Left lung (tissue), 10 donors: ENCODE measurements around the gene SNAP47. TPM values are rescaled to one million over a fixed set of nuclear protein-coding genes. Genes with fewer than 3 reads are reported as not detected.

ENCODE experiments used
- ATAC-seq: fragments of 200-7000 bp; cut with Tn5 transposase; one replicate; pipeline ENCODE4 v1.9.1; 2020; ENCODE audit warnings: moderate library complexity
- DNase-seq, 4 donors: peaks; one replicate each; pipeline ENCODE4 v3.0.0-alpha.2; 2013 to 2020
- H3K27ac ChIP-seq, 2 donors: fragments of 200-600 bp; sonication (generic) in 1 of 2; one replicate each; pipeline versions ENCODE4 v1.5.0 to v1.8.0; 2020 to 2021
- H3K27me3 ChIP-seq, 2 donors: fragments of 200-600 bp; sonication (generic) in 1 of 2; one replicate each; pipeline versions ENCODE4 v1.5.0 to v1.8.0; 2020 to 2021
- H3K36me3 ChIP-seq, 2 donors: fragments of 200-600 bp; sonication (generic) in 1 of 2; one replicate each; pipeline versions ENCODE4 v1.5.0 to v1.8.0; 2020 to 2021
- H3K4me1 ChIP-seq, 2 donors: fragments of 200-600 bp; one replicate each; pipeline ENCODE4 v1.8.0; 2021
- H3K4me3 ChIP-seq, 2 donors: fragments of 200-600 bp; sonication (generic) in 1 of 2; one replicate each; pipeline versions ENCODE4 v1.5.0 to v1.8.0; 2020 to 2021; ENCODE audit warnings: mild to moderate bottlenecking in 1 of 2
- H3K9me3 ChIP-seq, 2 donors: fragments of 200-600 bp; sonication (generic) in 1 of 2; one replicate each; pipeline versions ENCODE4 v1.5.0 to v1.8.0; 2020 to 2021
- intact Hi-C, 2 donors: fragments of 100-400 bp; cut with DNase I; formaldehyde crosslinking; loops; one replicate each; pipeline versions ENCODE4 v1.11.2 to v1.14.2; 2022
- polyA plus RNA-seq, 6 donors: library from polyadenylated mRNA; unstranded; fragments of 120-200 nt; gene quantifications; one replicate each; pipeline ENCODE4 v1.2.1, GENCODE V29; 2013; ENCODE audit not compliant: insufficient read length in 6 of 6
- total RNA-seq, 2 donors: library from RNA; stranded (reverse); fragmentation: NEBNext Ultra II Directional; extraction: Animal tissue kit (Norgen Biotek cat#: 25700); gene quantifications; one replicate each; pipeline ENCODE4 v1.2.1, GENCODE V29; 2021
- TF ChIP-seq, protein P1 (sequence below), 2 donors: fragments of 200-600 bp; sonication (generic) in 1 of 2; IDR thresholded peaks; one replicate each; pipeline versions ENCODE4 v1.5.0 to v1.8.0; 2021; ENCODE audit warnings: antibody characterized with exemption in 2 of 2
- donor health status: DM: no; HTN: yes; CAD: no.
- donor health status: DM: no; HTN: no; CAD: no.

Gene SNAP47
- total and polyA plus RNA-seq, 8 donors, result 24.5 to 44.9 (median 41.3) TPM

DNA sequence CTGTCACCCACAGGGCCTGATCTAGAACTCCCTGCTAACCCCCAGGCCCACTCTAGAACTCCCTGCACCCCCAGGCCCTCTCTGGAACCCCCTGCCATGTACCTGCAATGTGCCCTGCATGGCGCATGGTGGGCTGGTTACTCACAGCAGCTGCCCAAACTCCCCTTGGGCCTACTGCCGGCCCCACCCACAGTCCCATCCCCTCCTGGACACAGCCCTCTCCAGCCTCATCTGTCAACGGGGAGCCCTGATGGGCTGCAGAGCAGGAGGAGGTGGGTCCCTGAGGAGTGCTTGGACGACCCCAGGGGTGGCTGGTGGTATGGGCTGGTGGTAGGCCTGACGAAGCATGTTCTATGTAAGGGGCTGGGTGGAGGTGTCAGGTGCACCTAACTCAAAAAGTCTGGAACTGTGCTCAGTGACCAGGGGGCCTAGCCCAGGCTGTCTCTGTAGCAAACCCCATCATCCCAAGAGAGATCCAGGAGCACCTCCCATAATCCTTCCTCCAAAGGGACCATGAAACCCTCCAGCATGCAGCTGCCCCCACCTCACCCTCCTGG, 61.2 kb downstream of the SNAP47 start:
- Histone ChIP-seq H3K36me3 (no peaks in the 10 kb centered on the region), H3K27ac (no peak overlapping the region), H3K9me3 (no peaks in the 10 kb centered on the region), H3K4me3 (no peak overlapping the region), H3K27me3 (peaks cover 0 to 19% of the 10 kb centered on the region in 2 donors), H3K4me1 (peaks cover 0 to 6% of the 10 kb centered on the region in 2 donors)
- DNase-seq (peak in 1 of 4 donors; percentile 54), ATAC-seq (no peak)
- intact Hi-C loops, result no loop called here
- TF ChIP-seq, protein P1, sequence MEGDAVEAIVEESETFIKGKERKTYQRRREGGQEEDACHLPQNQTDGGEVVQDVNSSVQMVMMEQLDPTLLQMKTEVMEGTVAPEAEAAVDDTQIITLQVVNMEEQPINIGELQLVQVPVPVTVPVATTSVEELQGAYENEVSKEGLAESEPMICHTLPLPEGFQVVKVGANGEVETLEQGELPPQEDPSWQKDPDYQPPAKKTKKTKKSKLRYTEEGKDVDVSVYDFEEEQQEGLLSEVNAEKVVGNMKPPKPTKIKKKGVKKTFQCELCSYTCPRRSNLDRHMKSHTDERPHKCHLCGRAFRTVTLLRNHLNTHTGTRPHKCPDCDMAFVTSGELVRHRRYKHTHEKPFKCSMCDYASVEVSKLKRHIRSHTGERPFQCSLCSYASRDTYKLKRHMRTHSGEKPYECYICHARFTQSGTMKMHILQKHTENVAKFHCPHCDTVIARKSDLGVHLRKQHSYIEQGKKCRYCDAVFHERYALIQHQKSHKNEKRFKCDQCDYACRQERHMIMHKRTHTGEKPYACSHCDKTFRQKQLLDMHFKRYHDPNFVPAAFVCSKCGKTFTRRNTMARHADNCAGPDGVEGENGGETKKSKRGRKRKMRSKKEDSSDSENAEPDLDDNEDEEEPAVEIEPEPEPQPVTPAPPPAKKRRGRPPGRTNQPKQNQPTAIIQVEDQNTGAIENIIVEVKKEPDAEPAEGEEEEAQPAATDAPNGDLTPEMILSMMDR (IDR thresholded peaks at IDR 0.05), result no peak

DNA sequence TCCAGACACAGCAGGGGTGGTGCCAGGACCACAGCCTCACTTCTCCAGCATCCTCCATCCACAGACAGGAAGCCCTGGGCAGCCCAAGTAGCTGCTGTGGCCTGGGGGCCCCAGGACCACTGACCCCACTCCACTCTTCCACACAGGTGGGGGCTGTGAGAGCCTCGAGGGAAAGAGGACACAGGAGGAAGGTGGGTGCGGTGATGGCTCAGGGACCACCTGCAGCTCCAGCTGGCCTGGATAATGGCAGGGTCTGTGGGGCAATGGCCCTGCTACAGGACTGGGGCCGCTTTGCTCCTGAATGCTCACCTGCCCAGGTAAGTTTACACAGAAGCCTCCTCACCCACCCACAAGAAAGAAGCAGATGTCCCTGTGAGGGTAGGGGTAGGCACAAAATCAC, 61.9 kb downstream of the SNAP47 start:
- no peaks in the 10 kb centered on the region for H3K36me3 ChIP-seq
- peaks cover 0 to 19% of the 10 kb centered on the region in 2 donors for H3K27me3 ChIP-seq
- DNase-seq, result peak in 1 of 4 donors; percentile 46
- ATAC-seq, result no peak
- H3K4me3 ChIP-seq, result no peak overlapping the region
- intact Hi-C loops, result no loop called here
- no peaks in the 10 kb centered on the region for H3K9me3 ChIP-seq
- H3K4me1 ChIP-seq, result peaks cover 0 to 6% of the 10 kb centered on the region in 2 donors
- TF ChIP-seq, protein P1 (IDR thresholded peaks at IDR 0.05), result no peak
- no peak overlapping the region for H3K27ac ChIP-seq

- Histone ChIP-seq H3K36me3 (no peaks in the 10 kb centered on the region), H3K27ac (no peak overlapping the region), H3K9me3 (no peaks in the 10 kb centered on the region), H3K4me3 (no peak overlapping the region), H3K4me1 (peaks cover 0 to 6% of the 10 kb centered on the region in 2 donors), H3K27me3 (peaks cover 0 to 19% of the 10 kb centered on the region in 2 donors)
- DNase-seq, result no peak
- intact Hi-C loops, result no loop called here
- ATAC-seq, result no peak
- TF ChIP-seq, protein P1 (IDR thresholded peaks at IDR 0.05), result no peak
These were observed 62.4 kb downstream of the SNAP47 start for GRCh38 chr1:227797625-227798024.

GRCh38 chr1:227798078-227798802, 63.0 kb downstream of the SNAP47 start:
- H3K36me3 ChIP-seq, result no peaks in the 10 kb centered on the region
- H3K27me3 ChIP-seq, result peaks cover 0 to 19% of the 10 kb centered on the region in 2 donors
- no peak overlapping the region for H3K27ac ChIP-seq
- ATAC-seq (no peak), DNase-seq (peak in 1 of 4 donors; percentile 48)
- peaks cover 0 to 6% of the 10 kb centered on the region in 2 donors for H3K4me1 ChIP-seq
- no peaks in the 10 kb centered on the region for H3K9me3 ChIP-seq
- no peak overlapping the region for H3K4me3 ChIP-seq
- intact Hi-C loops, result no loop called here
- TF ChIP-seq, protein P1 (IDR thresholded peaks at IDR 0.05), result no peak

DNA sequence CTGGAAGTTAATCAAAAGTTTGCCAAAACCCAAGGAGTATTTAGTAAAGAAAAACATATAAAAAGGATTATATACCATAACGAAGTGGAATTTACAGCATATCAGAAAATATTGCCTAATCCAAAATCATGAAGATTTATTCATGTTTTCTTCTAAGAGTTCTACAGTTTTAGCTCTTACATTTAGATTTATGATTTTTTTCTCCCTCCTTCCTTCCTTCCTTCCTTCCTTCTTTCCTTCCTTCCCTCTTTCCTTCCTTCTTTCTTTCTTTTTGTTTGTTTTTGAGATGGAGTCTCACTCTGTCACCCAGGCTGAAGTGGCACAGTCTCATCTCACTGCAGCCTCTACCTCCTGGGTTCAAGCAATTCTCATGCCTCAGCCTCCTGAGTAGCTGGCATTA, 64.5 kb downstream of the SNAP47 start:
- no peak overlapping the region for H3K27ac ChIP-seq
- no peaks in the 10 kb centered on the region for H3K36me3 ChIP-seq
- DNase-seq, result no peak
- TF ChIP-seq, protein P1 (IDR thresholded peaks at IDR 0.05), result no peak
- ATAC-seq, result no peak
- intact Hi-C loops, result no loop called here
- H3K9me3 ChIP-seq, result peaks cover 0 to 2% of the 10 kb centered on the region in 2 donors
- peaks cover 0 to 14% of the 10 kb centered on the region in 2 donors for H3K27me3 ChIP-seq
- H3K4me3 ChIP-seq, result no peak overlapping the region
- H3K4me1 ChIP-seq, result no peaks in the 10 kb centered on the region
